Measurements from ENCODE around the gene PRUNE1.

Gene PRUNE1

DNA sequence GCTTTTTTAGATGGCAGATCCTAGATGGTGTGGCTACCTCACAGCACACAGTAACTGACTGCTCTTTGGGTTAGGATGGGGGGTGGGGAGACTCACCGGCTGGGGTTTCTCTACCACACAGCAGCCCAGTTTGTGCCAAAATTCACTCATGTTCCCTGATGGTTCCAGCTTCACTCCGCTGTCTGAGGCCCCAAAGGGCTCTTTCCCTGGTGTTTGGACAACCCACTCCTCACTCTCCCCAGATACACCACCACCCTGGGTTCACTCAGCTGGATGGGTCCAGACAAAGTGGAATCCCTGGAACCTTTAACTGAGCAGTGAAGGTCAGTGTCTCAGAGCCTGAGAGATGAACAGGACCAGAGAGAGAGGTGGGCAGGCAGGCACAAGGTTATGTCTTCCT lies 47.3 kb downstream of the PRUNE1 start:
- no peak for DNase-seq

DNA sequence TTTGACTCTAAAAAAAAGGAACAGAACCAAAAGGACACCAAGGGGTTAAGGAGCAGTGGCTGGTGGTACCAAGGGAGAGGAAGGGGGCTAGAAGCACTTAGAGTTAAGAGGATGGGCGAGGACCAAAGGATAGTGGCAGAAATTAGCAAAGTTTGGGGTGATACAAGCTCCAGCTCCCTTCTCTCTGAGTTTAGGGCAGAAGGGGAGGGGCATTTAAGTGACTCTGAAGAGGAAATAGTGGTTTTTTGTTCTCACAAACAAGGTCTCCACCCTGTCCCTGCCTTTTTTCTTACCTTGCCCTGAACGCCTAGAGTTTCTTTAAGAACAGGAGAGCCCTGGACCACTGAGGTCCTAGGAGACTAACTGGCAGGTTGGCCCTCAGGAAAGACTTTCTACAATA lies 47.9 kb downstream of the PRUNE1 start:
- DNase-seq, result no peak

DNA sequence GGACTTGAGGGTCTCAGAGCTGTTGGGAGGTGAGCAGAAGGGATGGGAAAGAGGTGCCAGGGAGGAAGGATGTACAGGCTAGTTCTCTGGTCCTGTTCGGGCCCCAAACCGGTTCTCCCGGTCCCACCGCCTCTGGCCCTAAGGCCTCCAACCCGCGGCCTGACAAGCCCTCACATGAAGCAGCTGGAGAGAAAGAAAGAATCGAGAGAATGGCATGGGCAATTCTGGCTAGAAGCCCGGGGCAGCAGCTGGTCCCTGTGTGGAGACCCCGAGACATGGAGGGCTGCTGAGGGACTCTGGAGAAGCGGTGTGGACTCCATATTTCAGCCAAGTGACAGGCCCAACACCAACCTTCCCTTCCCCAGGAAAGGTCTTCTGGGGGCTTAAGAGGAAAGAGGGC lies 50.4 kb downstream of the PRUNE1 start:
- peak; percentile 18 for DNase-seq

DNA sequence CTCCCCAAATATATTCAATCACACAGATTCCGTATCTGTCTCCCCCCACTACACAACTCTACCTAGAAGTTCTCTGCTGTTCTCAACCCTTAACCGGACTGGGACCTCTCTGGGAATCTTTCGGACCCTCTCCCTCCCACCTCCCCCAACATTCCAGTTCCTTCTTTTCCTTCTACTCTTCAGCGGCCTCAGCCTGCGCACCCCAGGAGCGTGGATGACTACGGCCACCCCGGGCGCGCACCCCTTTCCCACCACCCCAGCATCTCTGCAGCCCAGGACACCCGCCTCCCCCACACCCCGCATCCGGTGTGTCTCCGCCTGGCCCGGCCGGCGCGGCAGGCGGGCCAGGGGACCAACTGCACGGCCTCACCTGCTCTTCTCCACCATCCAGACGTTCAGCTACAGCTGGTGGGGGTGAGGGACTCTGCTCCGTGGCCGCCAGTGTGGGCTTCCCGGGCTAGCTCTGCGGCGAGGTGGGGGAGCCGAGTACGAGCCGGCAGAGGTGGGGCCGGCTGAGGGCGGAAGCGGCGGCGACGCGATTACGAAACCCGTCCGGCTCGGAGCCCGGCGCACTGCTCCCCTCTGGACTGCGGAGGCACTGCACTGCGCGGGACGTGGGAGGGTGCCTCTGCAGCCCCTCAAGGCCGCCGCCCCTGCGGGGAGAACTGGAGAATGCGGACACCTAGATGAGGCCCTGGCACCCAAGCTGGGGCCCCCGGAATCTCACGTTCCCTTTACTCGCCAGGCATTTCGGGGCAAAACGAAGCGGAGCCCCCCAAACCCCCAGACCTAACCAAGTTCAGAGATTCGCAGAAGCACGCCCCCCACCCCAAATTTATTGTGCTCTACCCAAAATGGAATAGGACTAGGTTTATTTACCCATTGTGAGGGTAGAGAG lies 51.1 kb downstream of the PRUNE1 start, which contains the start of gene CDC42SE1:
TSS of gene CDC42SE1 (minus strand) at position 514 of the 898 bp plus-strand sequence. CDS start 3,892 bp downstream, outside the sequence.
- peak; percentile 84 for DNase-seq

DNA sequence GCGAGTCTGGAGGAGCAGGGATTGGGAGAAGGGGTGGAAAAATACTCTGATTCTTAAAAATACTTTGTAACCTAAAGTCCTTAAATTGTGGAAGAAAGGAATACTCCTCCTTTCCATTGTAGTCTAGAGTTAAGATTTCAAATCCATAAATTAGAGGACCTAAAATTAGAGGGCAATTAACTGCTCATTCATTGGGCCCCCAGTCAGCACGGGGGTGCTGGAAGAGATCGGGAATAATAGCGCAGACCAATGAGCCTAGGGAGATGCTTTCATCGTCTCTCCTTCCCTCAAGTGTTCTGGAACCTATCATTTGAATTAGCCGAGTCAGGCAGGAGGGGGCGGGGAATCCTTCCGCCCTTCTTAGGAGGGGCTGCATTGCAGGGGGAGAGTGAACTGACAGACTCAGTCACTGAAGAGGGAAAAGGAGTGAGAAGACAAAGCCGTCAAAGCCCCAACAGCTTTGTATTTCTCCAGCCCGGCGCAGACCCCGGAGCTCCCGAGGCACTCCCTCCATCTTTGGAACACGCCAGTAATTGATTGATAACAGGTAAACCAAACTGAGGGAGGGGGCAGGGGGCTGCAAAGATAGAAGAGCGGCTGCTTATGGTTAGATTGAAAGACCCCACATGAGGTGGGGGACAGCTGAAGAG lies 51.9 kb downstream of the PRUNE1 start, which contains the start of gene MLLT11:
TSS of gene MLLT11 (plus strand) at position 391 of the 650 bp plus-strand sequence. CDS start 6,828 bp downstream, outside the sequence.
- peak; percentile 93 for DNase-seq

DNA sequence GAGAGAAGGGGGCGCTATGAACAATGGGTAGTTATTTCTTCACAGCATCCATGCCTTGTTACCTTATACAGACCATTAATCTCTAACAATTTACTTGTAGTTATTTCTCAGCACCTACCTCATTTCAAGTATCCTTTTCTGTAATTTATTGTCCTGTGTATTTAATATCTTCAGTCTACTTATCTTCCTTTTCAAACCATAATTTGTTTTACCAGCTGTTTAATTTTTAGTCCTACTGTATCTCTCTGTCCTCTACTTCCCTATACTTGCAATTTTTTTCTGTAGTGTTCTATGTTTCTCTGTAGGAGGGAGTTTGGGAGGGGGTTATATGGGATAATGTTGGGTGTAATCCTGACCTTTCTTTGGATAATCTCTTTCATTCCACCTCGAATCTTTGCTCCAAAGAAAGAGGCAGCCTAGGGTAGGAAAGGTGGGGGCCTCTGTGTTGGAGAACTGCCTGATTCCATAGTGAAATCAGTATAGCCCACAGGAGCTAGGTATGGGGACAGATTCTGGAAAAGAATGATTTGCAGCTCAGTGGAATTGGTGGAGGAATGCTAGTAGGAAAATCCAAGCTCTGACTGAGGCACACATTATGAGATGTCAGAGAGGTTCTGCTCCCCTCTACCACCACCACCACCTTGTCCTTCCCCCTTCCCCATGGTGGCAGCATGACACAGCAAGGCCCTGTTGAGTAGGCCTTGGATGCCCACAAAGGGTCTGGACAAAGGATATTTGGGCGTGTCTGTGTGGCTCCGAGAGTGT lies 52.6 kb downstream of the PRUNE1 start:
- peak; percentile 54 for DNase-seq

DNA sequence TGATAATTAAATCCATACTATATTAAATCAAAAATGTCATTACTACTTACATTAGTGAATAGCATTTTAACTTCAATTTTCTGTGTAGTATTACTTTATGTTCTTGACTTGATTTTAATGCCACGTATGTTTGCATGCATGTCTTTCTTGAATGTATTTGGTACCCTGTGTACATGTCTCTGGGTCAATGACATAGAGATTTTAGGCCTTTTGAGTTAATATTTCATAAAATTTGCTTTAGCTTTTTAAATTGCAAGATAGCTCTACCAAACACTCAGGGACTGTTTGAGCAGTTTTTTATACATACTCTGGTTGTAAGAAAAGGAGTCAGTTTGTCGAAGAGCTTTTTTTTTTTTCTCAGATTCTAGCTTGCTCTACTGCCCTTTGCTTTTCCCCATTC lies 53.5 kb downstream of the PRUNE1 start:
- DNase-seq, result no peak

DNA sequence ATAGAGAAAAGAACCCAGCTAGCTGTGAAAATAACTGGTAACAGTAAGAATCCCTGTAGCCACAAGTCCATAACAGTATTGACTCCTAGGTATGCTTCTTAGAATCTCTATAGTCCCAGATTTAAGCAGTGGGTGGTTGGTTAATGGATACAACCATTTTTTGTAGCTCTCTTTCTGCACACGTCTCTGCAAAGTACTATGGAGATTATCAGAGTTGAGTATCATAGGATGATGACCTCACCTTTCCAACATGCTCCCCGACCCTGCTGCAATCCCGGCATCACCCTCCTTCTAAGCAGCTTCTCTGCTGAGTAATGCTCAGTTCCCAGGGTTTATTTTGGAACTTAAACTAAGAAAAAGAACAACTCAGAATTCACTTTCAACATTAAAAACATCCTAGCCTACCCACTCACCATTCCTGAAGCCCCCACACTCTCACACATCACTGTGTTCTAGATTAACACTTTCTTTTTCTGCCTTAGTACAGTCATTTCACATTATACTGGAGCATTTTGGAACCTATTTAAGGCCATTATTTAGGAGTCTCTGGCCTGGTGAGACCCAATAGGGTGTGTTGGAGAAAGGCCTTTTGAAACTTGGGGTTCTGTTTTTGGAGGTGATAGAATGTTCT lies 54.6 kb downstream of the PRUNE1 start:
- DNase-seq, result no peak

DNA sequence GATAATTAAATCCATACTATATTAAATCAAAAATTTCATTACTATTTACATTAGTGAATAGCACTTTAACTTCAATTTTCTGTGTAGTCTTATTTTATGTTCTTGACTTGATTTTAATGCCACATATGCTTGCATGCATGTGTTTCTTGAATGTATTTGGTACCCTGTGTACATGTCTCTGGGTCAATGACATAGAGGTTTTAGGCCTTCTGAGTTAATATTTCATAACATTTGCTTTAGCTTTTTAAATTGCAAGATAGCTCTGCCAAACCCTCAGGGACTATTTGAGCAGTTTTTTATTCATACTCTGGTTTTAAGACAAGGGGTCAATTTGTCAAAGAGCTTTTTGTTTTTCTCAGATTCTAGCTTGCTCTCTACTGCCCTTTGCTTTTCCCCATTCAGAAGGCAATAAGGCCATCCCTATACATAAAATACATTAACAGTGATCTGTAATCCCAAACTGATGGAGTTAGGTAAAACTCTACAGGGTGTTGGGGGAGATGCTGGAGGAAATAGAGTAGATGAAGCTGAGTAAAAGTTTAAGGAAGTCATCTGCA lies 56.9 kb downstream of the PRUNE1 start:
- DNase-seq, result no peak

DNA sequence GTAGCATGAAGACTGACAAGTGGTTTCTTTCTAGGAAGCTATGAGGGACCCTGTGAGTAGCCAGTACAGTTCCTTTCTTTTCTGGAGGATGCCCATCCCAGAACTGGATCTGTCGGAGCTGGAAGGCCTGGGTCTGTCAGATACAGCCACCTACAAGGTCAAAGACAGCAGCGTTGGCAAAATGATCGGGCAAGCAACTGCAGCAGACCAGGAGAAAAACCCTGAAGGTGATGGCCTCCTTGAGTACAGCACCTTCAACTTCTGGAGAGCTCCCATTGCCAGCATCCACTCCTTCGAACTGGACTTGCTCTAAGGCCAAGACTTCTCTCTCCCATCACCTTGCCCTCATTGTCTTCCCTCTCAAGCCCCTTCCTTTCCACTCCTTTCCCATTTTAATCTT lies 58.9 kb downstream of the PRUNE1 start:
- DNase-seq, result no peak

DNA sequence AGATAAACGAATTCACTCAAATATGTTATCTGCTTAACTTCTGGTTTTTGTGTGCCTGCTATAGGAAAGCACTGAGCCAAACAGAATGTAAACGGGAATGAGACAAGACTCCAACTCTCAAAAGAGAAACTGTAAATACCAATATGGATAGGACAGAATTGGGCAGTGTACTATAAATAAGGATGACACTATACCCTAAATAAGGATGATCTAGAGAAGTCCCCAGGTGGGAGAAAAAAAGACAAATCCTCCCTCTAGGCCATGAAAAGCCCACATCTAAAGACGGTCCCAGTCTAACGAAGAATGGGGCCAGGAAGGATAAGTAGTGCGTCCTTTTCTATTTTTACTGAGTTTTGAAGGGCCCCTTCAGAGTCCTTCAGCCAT lies 60.8 kb downstream of the PRUNE1 start:
- DNase-seq, result no peak

DNA sequence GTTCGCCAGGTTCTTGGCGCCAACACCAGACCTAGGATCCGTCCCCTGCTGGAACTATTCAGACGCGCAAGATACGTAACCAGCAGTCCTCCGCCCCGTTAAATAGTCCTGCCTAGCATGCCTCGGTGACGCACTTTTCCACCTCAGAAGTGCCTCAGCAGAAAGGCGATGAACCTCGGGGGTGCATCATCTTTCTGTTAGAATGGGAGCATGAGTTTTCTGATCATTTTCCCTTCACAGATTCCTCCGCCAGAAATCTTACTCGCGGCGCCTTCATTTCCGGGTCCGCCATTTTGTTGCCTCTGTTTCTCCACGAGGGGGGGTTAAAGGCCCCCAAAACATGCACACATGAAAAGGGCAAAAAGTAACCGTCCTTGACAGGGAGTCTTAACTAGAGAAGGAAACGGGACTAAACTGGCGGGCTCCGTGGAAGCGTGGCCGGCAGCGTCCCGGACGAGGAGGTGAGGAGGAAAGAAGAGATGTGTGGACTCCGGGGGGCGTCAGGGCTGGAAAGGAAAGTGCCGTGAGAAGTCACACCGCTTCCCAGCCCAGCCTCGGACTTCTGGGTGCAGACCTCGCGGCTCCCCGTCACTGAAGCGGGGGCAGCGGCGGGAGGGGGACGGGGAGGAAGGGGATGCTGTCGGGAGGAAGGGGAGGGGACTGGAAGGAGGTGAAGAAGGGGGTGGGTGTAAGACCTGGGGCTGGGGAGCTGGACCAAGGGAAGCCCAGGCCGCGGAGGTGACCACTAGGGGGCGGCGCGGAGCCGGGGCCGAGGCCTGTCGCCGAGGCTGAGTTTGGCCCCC lies 62.4 kb downstream of the PRUNE1 start, which contains the start of gene GABPB2:
TSS of gene GABPB2 (plus strand) at position 288 of the 803 bp plus-strand sequence. CDS start 17,429 bp downstream, outside the sequence.
- peak; percentile 95 for DNase-seq

DNA sequence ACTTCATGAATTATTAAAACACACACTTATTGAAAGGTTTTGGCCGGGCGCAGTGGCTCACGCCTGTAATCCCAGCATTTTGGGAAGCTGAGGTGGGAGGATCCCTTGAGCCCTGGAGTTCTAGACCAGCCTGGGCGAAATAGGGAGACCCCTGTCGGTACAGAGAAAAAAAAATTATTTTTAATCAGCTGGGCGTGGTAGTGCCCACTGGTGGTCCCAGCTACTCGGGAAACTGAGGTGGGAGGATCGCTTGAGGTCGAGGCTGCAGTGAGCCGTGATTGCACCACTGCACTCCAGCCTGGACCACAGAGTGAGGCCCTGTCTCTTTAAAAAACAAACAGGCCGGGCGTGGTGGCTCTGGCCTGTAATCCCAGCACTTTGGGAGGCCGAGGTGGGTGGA lies 64.0 kb downstream of the PRUNE1 start:
- no peak for DNase-seq

Data from NCI-H2171 treated with DMSO at 0.1 percent for 48 hours (cell line).